Prostate gland (tissue), 2 donors: Measurements from ENCODE around the gene EHBP1L1.

Experiments
- CTCF ChIP-seq, 4 experiments: fragments of 200-600 bp in 2 of 4; fragments of 450-650 bp in 2 of 4; sonication (generic) in 2 of 4; IDR thresholded peaks; 1 replicate in 3 of 4; 2 replicates in 1 of 4; pipeline ENCODE4 v1.5.1; 2016 to 2019; ENCODE audit warnings: antibody characterized with exemption in 4 of 4, mild to moderate bottlenecking in 2 of 4, moderate library complexity in 2 of 4
- POLR2A ChIP-seq: fragments of 450-650 bp; IDR thresholded peaks from one replicate; pipeline ENCODE4 v1.6.1; 2016; ENCODE audit warnings: antibody characterized with exemption, mild to moderate bottlenecking
- POLR2AphosphoS5 ChIP-seq: sonication (generic); formaldehyde crosslinking; IDR thresholded peaks from one replicate; pipeline ENCODE4 v1.6.1; 2017; ENCODE audit warnings: antibody characterized with exemption

DNA sequence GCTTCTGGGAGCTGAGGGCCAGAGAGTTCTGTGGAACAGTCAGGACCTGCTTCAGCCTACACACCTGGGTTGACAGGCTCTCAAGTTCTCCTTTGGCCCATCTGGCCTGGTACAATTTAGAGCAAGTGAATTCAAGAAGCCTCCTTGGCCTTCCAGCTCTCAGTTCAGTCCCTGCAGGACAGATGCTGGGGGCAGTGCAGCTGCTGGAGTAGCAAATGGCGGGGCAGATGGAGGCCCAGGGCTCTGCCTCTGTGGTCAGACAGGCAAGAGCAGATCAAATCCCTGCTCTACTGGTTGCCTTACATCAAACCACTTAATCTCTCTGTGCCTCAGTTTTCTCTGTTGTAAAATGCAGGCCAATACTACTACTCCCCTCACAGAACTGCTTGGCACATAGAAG is 28.4 kb downstream of the EHBP1L1 start:
- TF ChIP-seq CTCF (IDR thresholded peaks at IDR 0.05): no peak
- no peak for TF ChIP-seq POLR2AphosphoS5
- no peak for TF ChIP-seq POLR2A
